Measurements from ENCODE around the gene PPP4R2.

GRCh38 chr3:73007992-73008712, 11.5 kb downstream of the PPP4R2 start:
- no peak for TF ChIP-seq POLR2A (IDR thresholded peaks at IDR 0.05)
- TF ChIP-seq CTCF (IDR thresholded peaks at IDR 0.05): no peak

Data from esophagus squamous epithelium (tissue), 4 donors.